ENCODE data around the gene MACROD1. TPM values are rescaled to one million over a fixed set of nuclear protein-coding genes. Genes with fewer than 3 reads are reported as not detected.

The MACROD1 gene
- total and polyA plus RNA-seq, 2 experiments from 2014 or later: 21.2 to 403 TPM

DNA sequence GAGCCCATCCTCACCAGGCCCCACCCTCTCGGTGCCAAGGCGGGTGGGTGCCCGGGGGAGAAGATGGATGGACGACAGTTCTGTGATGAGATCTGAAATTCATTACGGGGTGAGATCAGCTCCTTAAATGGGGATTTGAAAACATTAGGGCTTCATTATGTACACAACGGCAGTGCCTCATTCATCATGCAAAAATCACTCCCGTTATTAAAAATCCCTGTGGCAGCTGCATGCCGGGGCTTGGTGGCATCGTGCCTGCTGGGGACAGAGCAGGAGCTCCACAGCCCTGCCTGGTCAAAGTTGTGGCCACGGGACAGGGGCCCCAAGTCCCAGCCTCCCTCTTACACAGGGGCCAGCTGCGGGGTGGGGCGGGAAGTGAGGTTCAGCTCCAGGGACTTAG lies 159.5 kb downstream of the MACROD1 start:
- H3K4me3 ChIP-seq: no peak overlapping the region
- H3K27ac ChIP-seq: no peak overlapping the region
- no peak for DNase-seq
- H4K20me1 ChIP-seq (ENCODE audit: insufficient read depth): no peaks in the 10 kb centered on the region
- H2AFZ ChIP-seq: no peak overlapping the region
- TF ChIP-seq EZH2 (IDR thresholded peaks at IDR 0.05; ENCODE audit: insufficient read depth, poor library complexity, severe bottlenecking) (no peak), EZH2phosphoT487 (IDR thresholded peaks at IDR 0.05; ENCODE audit: insufficient read depth, low read depth) (no peak)
- H3K79me2 ChIP-seq (ENCODE audit: insufficient read depth): no peaks in the 10 kb centered on the region
- in situ Hi-C loops (cut with MboI): loop anchor here (10.0 kb wide), 1 partner anchor 138 kb away; no protein-coding TSS in a partner anchor
- H3K9ac ChIP-seq: no peak overlapping the region
- H3F3A ChIP-seq (ENCODE audit: insufficient read depth): 0 out of 2 replicates have a peak, but pooled peaks cover 5% of the 10 kb centered on the region
- H3K27me3 ChIP-seq (replicated peaks; ENCODE audit: insufficient read depth): no peaks in the 10 kb centered on the region
- no peak overlapping the region for H3K4me2 ChIP-seq (ENCODE audit: unreplicated experiment)
- H3K9me2 ChIP-seq (ENCODE audit: insufficient read depth): no peaks in the 10 kb centered on the region
- peaks cover 4% of the 10 kb centered on the region; the same call in 1 of the 2 replicates for H3K4me1 ChIP-seq (ENCODE audit: insufficient read depth)
- H3K9me3 ChIP-seq (ENCODE audit: low read depth): no peaks in the 10 kb centered on the region
- WGBS, 2 experiments (ENCODE audit: low coverage in 1 of 2, low lambda C conversion rate in 2 of 2, missing lambda C conversion rate in 2 of 2): 40 to 41% methylated on average over 11 to 12 of the region's 12 CpGs
- H3K36me3 ChIP-seq (ENCODE audit: low read depth): no peaks in the 10 kb centered on the region

DNA sequence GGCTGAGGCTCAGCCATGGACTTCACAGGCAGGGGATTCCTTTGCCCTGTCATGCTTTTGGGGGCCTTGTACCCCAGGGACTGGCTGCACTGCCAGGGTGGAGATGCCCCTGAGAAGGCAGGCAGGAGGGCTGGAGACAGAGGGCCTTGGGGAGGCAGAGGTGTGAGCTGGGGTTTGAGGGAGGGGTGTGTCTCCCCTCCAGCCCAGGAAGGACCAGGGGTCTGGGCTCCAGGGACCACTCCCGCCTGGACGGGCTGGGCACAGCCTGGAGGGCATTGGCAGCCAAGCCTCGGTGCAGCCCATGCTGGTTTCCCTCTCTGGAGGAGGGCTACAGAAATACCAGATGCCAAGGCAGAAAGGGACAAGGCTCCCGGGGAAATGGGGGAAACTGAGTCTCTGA lies 160.2 kb downstream of the MACROD1 start:
- H3F3A ChIP-seq (ENCODE audit: insufficient read depth): 0 out of 2 replicates have a peak, but pooled peaks cover 5% of the 10 kb centered on the region
- no peaks in the 10 kb centered on the region for H3K9me3 ChIP-seq (ENCODE audit: low read depth)
- no peak overlapping the region for H2AFZ ChIP-seq
- WGBS, 2 experiments (ENCODE audit: low coverage in 1 of 2, low lambda C conversion rate in 2 of 2, missing lambda C conversion rate in 2 of 2): 39 to 74% methylated on average over 2 to 4 of the region's 4 CpGs
- no peaks in the 10 kb centered on the region for H3K36me3 ChIP-seq (ENCODE audit: low read depth)
- in situ Hi-C loops (cut with MboI): loop anchor here (10.0 kb wide), 1 partner anchor 139 kb away; no protein-coding TSS in a partner anchor
- no peaks in the 10 kb centered on the region for H3K27me3 ChIP-seq (replicated peaks; ENCODE audit: insufficient read depth)
- H3K9me2 ChIP-seq (ENCODE audit: insufficient read depth): no peaks in the 10 kb centered on the region
- H3K9ac ChIP-seq: no peak overlapping the region
- H3K4me2 ChIP-seq (ENCODE audit: unreplicated experiment): no peak overlapping the region
- TF ChIP-seq EZH2 (IDR thresholded peaks at IDR 0.05; ENCODE audit: insufficient read depth, poor library complexity, severe bottlenecking) (no peak), EZH2phosphoT487 (IDR thresholded peaks at IDR 0.05; ENCODE audit: insufficient read depth, low read depth) (no peak)
- H3K27ac ChIP-seq: no peak overlapping the region
- no peak overlapping the region for H3K4me3 ChIP-seq
- H3K79me2 ChIP-seq (ENCODE audit: insufficient read depth): no peaks in the 10 kb centered on the region
- DNase-seq: no peak
- H3K4me1 ChIP-seq (ENCODE audit: insufficient read depth): peaks cover 4% of the 10 kb centered on the region; the same call in 1 of the 2 replicates
- H4K20me1 ChIP-seq (ENCODE audit: insufficient read depth): no peaks in the 10 kb centered on the region

- in situ Hi-C loops (cut with MboI): loop anchor here (10.0 kb wide), 1 partner anchor 140 kb away; no protein-coding TSS in a partner anchor
- Histone ChIP-seq H4K20me1 (ENCODE audit: insufficient read depth) (no peaks in the 10 kb centered on the region), H3K4me3 (no peak overlapping the region), H3K4me2 (ENCODE audit: unreplicated experiment) (no peak overlapping the region), H3K27ac (no peak overlapping the region), H3K9me2 (ENCODE audit: insufficient read depth) (no peaks in the 10 kb centered on the region), H3K36me3 (ENCODE audit: low read depth) (no peaks in the 10 kb centered on the region), H3K9ac (no peak overlapping the region), H2AFZ (no peak overlapping the region), H3K27me3 (replicated peaks; ENCODE audit: insufficient read depth) (no peaks in the 10 kb centered on the region), H3F3A (ENCODE audit: insufficient read depth) (0 out of 2 replicates have a peak, but pooled peaks cover 5% of the 10 kb centered on the region), H3K79me2 (ENCODE audit: insufficient read depth) (no peaks in the 10 kb centered on the region), H3K4me1 (ENCODE audit: insufficient read depth) (peaks cover 8% of the 10 kb centered on the region), H3K9me3 (ENCODE audit: low read depth) (no peaks in the 10 kb centered on the region)
- WGBS, 2 experiments (ENCODE audit: low coverage in 1 of 2, low lambda C conversion rate in 2 of 2, missing lambda C conversion rate in 2 of 2): 75 to 78% methylated on average over 4 of the region's 4 CpGs
- DNase-seq: peak; percentile 17
- TF ChIP-seq EZH2phosphoT487 (IDR thresholded peaks at IDR 0.05; ENCODE audit: insufficient read depth, low read depth): no peak
- no peak for TF ChIP-seq EZH2 (IDR thresholded peaks at IDR 0.05; ENCODE audit: insufficient read depth, poor library complexity, severe bottlenecking)
These were observed 161.3 kb downstream of the MACROD1 start for GRCh38 chr11:64004590-64004984.

GRCh38 chr11:64003807-64004589 lies 161.9 kb downstream of the MACROD1 start:
- H3K9ac ChIP-seq: no peak overlapping the region
- no peaks in the 10 kb centered on the region for H3K9me3 ChIP-seq (ENCODE audit: low read depth)
- H3K36me3 ChIP-seq (ENCODE audit: low read depth): no peaks in the 10 kb centered on the region
- H2AFZ ChIP-seq: no peak overlapping the region
- TF ChIP-seq EZH2phosphoT487 (IDR thresholded peaks at IDR 0.05; ENCODE audit: insufficient read depth, low read depth) (no peak), EZH2 (IDR thresholded peaks at IDR 0.05; ENCODE audit: insufficient read depth, poor library complexity, severe bottlenecking) (no peak)
- H3K9me2 ChIP-seq (ENCODE audit: insufficient read depth): no peaks in the 10 kb centered on the region
- in situ Hi-C loops (cut with MboI): loop anchor here (10.0 kb wide), 1 partner anchor 141 kb away; no protein-coding TSS in a partner anchor
- no peaks in the 10 kb centered on the region for H3K27me3 ChIP-seq (replicated peaks; ENCODE audit: insufficient read depth)
- H3K4me3 ChIP-seq: no peak overlapping the region
- peaks cover 8% of the 10 kb centered on the region for H3K4me1 ChIP-seq (ENCODE audit: insufficient read depth)
- WGBS, 2 experiments (ENCODE audit: low coverage in 1 of 2, low lambda C conversion rate in 2 of 2, missing lambda C conversion rate in 2 of 2): 77 to 80% methylated on average over 22 to 23 of the region's 23 CpGs
- DNase-seq: peak; percentile 15
- no peak overlapping the region for H3K27ac ChIP-seq
- H3K4me2 ChIP-seq (ENCODE audit: unreplicated experiment): no peak overlapping the region
- no peaks in the 10 kb centered on the region for H4K20me1 ChIP-seq (ENCODE audit: insufficient read depth)
- 0 out of 2 replicates have a peak, but pooled peaks cover 5% of the 10 kb centered on the region for H3F3A ChIP-seq (ENCODE audit: insufficient read depth)
- H3K79me2 ChIP-seq (ENCODE audit: insufficient read depth): no peaks in the 10 kb centered on the region

Data from GM23248 (cell line).